HL-60 (cell line): ENCODE measurements around the gene THG1L.
A peak's percentile ranks its signal among the peaks of the same experiment; 100 is the strongest.

Experiments used
- DNase-seq, 2 experiments: peaks; one replicate each; pipeline ENCODE4 v3.0.0-alpha.2; 2010 to 2020; ENCODE audit warnings: low read depth in 1 of 2, low spot score in 1 of 2
- H3K27ac ChIP-seq: fragments of 250-450 bp; sonication (Bioruptor Pico); replicated peaks from 2 replicates; pipeline ENCODE4 v1.5.1; 2020; ENCODE audit warnings: mild to moderate bottlenecking, moderate library complexity
- H3K27me3 ChIP-seq: fragments of 250-450 bp; sonication (Bioruptor Pico); 2 replicates; pipeline ENCODE4 v1.5.1; 2021; ENCODE audit warnings: mild to moderate bottlenecking, moderate library complexity; ENCODE audit not compliant: insufficient read depth, poor library complexity, severe bottlenecking
- H3K4me3 ChIP-seq: replicated peaks from 2 replicates; pipeline ENCODE4 v1.5.1; 2011; ENCODE audit warnings: mild to moderate bottlenecking, control low read depth, low read length; ENCODE audit not compliant: insufficient read depth
- GABPA ChIP-seq: IDR thresholded peaks from 2 replicates; pipeline ENCODE4 v1.6.1; 2012; ENCODE audit warnings: low read depth
- POLR2AphosphoS5 ChIP-seq: IDR thresholded peaks from 2 replicates; pipeline ENCODE4 v1.6.1; 2012; ENCODE audit warnings: low read depth
- SPI1 ChIP-seq: IDR thresholded peaks from 2 replicates; pipeline ENCODE4 v1.6.1; 2012; ENCODE audit warnings: low read depth, mild to moderate bottlenecking, borderline replicate concordance
- TF ChIP-seq, protein P1 (sequence below): IDR thresholded peaks from one replicate; pipeline ENCODE4 v1.5.1; 2011; ENCODE audit warnings: low read length, control low read depth, inconsistent platforms; ENCODE audit not compliant: insufficient read depth
- TF ChIP-seq, protein P2 (sequence below): IDR thresholded peaks from 2 replicates; pipeline ENCODE4 v1.6.1; 2012; ENCODE audit warnings: low read depth; ENCODE audit not compliant: insufficient replicate concordance

Gene THG1L

DNA sequence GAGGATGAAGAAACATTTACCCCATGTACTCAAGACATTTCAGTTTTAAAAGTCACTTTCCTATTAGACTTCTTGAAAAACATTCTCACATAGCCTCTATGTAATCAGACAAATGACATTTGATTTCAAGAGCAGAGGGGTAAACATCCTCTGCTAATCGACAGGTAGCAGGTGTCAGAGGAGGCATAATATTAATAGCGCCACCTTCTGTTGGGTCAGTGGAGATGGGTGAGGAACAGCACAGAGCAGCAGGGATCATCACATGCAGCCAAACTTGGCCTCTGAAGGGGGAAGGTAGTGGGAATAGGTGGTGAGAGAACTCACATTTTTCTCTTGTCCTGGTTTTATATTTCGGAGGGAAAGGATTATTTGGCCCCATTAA is 9.0 kb downstream of the THG1L start:
- peak in 1 of 2 experiments; percentile 24 for DNase-seq
- H3K27ac ChIP-seq, result no peak overlapping the region
- no peak for TF ChIP-seq SPI1
- TF ChIP-seq, protein P1, sequence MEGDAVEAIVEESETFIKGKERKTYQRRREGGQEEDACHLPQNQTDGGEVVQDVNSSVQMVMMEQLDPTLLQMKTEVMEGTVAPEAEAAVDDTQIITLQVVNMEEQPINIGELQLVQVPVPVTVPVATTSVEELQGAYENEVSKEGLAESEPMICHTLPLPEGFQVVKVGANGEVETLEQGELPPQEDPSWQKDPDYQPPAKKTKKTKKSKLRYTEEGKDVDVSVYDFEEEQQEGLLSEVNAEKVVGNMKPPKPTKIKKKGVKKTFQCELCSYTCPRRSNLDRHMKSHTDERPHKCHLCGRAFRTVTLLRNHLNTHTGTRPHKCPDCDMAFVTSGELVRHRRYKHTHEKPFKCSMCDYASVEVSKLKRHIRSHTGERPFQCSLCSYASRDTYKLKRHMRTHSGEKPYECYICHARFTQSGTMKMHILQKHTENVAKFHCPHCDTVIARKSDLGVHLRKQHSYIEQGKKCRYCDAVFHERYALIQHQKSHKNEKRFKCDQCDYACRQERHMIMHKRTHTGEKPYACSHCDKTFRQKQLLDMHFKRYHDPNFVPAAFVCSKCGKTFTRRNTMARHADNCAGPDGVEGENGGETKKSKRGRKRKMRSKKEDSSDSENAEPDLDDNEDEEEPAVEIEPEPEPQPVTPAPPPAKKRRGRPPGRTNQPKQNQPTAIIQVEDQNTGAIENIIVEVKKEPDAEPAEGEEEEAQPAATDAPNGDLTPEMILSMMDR, result peak; percentile 21
- TF ChIP-seq GABPA, result no peak
- H3K27me3 ChIP-seq, result no peaks in the 10 kb centered on the region
- H3K4me3 ChIP-seq, result no peak overlapping the region

- TF ChIP-seq SPI1 (no peak), POLR2AphosphoS5 (no peak), GABPA (no peak)
- TF ChIP-seq, protein P1, result no peak
- TF ChIP-seq, protein P2, sequence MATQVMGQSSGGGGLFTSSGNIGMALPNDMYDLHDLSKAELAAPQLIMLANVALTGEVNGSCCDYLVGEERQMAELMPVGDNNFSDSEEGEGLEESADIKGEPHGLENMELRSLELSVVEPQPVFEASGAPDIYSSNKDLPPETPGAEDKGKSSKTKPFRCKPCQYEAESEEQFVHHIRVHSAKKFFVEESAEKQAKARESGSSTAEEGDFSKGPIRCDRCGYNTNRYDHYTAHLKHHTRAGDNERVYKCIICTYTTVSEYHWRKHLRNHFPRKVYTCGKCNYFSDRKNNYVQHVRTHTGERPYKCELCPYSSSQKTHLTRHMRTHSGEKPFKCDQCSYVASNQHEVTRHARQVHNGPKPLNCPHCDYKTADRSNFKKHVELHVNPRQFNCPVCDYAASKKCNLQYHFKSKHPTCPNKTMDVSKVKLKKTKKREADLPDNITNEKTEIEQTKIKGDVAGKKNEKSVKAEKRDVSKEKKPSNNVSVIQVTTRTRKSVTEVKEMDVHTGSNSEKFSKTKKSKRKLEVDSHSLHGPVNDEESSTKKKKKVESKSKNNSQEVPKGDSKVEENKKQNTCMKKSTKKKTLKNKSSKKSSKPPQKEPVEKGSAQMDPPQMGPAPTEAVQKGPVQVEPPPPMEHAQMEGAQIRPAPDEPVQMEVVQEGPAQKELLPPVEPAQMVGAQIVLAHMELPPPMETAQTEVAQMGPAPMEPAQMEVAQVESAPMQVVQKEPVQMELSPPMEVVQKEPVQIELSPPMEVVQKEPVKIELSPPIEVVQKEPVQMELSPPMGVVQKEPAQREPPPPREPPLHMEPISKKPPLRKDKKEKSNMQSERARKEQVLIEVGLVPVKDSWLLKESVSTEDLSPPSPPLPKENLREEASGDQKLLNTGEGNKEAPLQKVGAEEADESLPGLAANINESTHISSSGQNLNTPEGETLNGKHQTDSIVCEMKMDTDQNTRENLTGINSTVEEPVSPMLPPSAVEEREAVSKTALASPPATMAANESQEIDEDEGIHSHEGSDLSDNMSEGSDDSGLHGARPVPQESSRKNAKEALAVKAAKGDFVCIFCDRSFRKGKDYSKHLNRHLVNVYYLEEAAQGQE, result no peak
- Histone ChIP-seq H3K27ac (no peak overlapping the region), H3K4me3 (no peak overlapping the region), H3K27me3 (no peaks in the 10 kb centered on the region)
- DNase-seq, result no peak
Observed at GRCh38 chr5:157741131-157741530, 9.9 kb downstream of the THG1L start.

- Histone ChIP-seq H3K27ac (peak within 1 kb of the TSS; percentile 62), H3K4me3 (peak within 1 kb of the TSS; percentile 74), H3K27me3 (no peaks in the 10 kb centered on the region)
- peak; percentile 63 to 87 for DNase-seq
- TF ChIP-seq POLR2AphosphoS5 (no peak), GABPA (no peak)
- TF ChIP-seq, protein P1, result peak; percentile 97
Observed at GRCh38 chr5:157743163-157744050, 12.2 kb downstream of the THG1L start, which contains the start of gene LSM11. TSS of gene LSM11 (plus strand) at chr5:157743712. CDS start at chr5:157743751, 39 bp downstream.

- Histone ChIP-seq H3K27me3 (no peaks in the 10 kb centered on the region), H3K4me3 (peak overlapping the region; percentile 74), H3K27ac (peak overlapping the region; percentile 62)
- DNase-seq, result peak; percentile 37 to 48
- TF ChIP-seq, protein P2, result no peak
- TF ChIP-seq SPI1, result 0 out of 2 replicates have a peak, but pooled peaks have one; percentile 14
Observed at GRCh38 chr5:157744051-157745011, 13.1 kb downstream of the THG1L start.
